IPS-20b (cell line): ENCODE measurements around the gene CCDC192.
A peak's percentile ranks its signal among the peaks of the same experiment; 100 is the strongest.

Source experiments
- H3K27ac ChIP-seq: one replicate; pipeline ENCODE4 v1.5.1; 2013; ENCODE audit warnings: low read length
- H3K27me3 ChIP-seq: 2 replicates; pipeline ENCODE4 v1.6.1; 2013; ENCODE audit warnings: mild to moderate bottlenecking, low read length, inconsistent platforms; ENCODE audit not compliant: insufficient read depth
- H3K36me3 ChIP-seq: 2 replicates; pipeline ENCODE4 v1.6.1; 2013; ENCODE audit warnings: low read depth, mild to moderate bottlenecking, inconsistent platforms, low read length, moderate library complexity; ENCODE audit not compliant: insufficient read depth
- H3K4me1 ChIP-seq: 2 replicates; pipeline ENCODE4 v1.6.1; 2013; ENCODE audit warnings: mild to moderate bottlenecking, control low read depth, inconsistent platforms, low read length, moderate library complexity; ENCODE audit not compliant: insufficient read depth
- H3K4me3 ChIP-seq: 2 replicates; pipeline ENCODE4 v1.5.1; 2013; ENCODE audit warnings: mild to moderate bottlenecking, low read length, inconsistent platforms
- H3K9ac ChIP-seq: 2 replicates; pipeline ENCODE4 v1.6.1; 2013; ENCODE audit warnings: low read depth, mild to moderate bottlenecking, inconsistent platforms, low read length, moderate library complexity
- H3K9me3 ChIP-seq: 2 replicates; pipeline ENCODE4 v1.6.1; 2013; ENCODE audit warnings: mild to moderate bottlenecking, low read depth, low read length, inconsistent platforms; ENCODE audit not compliant: insufficient read depth

The CCDC192 gene

DNA sequence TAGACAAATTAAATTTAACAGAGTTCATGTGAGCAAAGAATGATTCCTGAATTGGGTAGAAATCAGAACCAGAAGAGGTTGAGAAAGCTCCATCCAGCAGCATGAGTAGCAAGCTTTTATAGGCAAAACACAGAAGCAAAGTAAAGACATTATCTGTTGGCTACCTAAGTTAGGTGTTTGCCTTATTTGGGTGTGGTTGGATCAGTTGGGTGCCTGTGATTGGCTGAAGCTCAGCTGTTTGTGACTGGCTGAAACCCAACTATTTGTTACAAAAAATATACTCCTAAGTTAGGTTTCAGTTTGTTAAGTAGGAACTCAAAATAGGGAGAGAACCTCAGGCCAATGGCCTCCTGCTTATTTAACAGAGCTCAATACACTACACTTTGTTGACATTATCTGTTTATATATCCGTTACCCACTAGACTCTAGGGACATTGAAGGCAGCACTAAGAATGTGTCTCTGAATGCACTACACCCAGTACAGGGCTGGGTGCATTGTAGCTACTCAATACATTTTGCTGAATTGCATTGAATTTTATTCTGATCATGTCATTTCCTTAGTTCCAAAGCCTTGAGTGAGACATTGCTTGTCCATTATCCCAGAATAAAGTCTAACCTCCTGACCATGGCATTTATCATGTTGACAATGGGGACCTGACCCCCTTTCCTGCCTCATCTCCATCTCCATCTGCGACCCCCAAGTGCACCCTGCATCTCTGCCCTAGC lies 98.7 kb downstream of the CCDC192 start:
- no peak overlapping the region for H3K27ac ChIP-seq
- H3K4me1 ChIP-seq = 0 out of 2 replicates have a peak, but pooled peaks cover 3% of the 10 kb centered on the region

GRCh38 chr5:127802477-127802865 lies 99.3 kb downstream of the CCDC192 start:
- Histone ChIP-seq H3K9ac (no peak overlapping the region), H3K9me3 (no peaks in the 10 kb centered on the region), H3K27ac (no peak overlapping the region), H3K4me1 (0 out of 2 replicates have a peak, but pooled peaks cover 3% of the 10 kb centered on the region), H3K36me3 (no peaks in the 10 kb centered on the region), H3K4me3 (no peak overlapping the region), H3K27me3 (no peaks in the 10 kb centered on the region)

More for the DNA sequence above, 98.7 kb downstream of the CCDC192 start:
- no peak overlapping the region for H3K4me3 ChIP-seq
- no peaks in the 10 kb centered on the region for H3K27me3 ChIP-seq
- H3K36me3 ChIP-seq = no peaks in the 10 kb centered on the region
- H3K9me3 ChIP-seq = no peaks in the 10 kb centered on the region
- no peak overlapping the region for H3K9ac ChIP-seq

DNA sequence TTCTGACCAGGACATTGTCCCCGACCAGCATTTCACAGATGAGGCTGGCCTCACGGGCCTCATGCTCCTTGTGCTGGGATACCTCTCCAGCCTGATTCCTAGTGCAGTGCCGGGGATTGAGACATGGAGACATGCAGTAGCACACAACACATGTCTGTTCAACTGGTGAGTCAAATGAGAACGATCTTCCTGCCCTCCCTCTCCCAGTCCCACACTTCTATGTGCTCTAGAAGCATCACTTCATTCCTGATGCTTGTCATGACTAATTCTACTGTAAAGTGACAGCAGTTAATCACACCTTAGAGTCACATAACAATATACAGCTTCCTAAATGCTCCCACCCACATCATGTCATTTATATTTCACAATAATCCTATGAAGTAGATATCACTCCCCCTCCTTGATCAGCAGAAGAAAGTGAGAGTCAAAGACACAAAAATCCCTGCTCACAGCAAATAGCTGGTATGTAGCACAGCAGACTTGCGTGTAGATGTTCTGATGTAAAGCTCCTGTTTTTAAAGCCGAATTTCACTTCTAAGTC lies 101.8 kb downstream of the CCDC192 start:
- no peaks in the 10 kb centered on the region for H3K27me3 ChIP-seq
- no peaks in the 10 kb centered on the region for H3K9me3 ChIP-seq
- no peaks in the 10 kb centered on the region for H3K36me3 ChIP-seq
- H3K27ac ChIP-seq = no peak overlapping the region
- H3K4me1 ChIP-seq = peaks cover 8% of the 10 kb centered on the region; the same call in 1 of the 2 replicates
- H3K4me3 ChIP-seq = no peak overlapping the region
- H3K9ac ChIP-seq = no peak overlapping the region

- H3K9ac ChIP-seq = no peak overlapping the region
- H3K4me3 ChIP-seq = no peak overlapping the region
- peaks cover 13% of the 10 kb centered on the region; the same call in 1 of the 2 replicates for H3K4me1 ChIP-seq
- H3K27me3 ChIP-seq = no peaks in the 10 kb centered on the region
- H3K36me3 ChIP-seq = no peaks in the 10 kb centered on the region
- H3K27ac ChIP-seq = no peak overlapping the region
- H3K9me3 ChIP-seq = no peaks in the 10 kb centered on the region
Measured at GRCh38 chr5:127805448-127805847, 102.3 kb downstream of the CCDC192 start.

DNA sequence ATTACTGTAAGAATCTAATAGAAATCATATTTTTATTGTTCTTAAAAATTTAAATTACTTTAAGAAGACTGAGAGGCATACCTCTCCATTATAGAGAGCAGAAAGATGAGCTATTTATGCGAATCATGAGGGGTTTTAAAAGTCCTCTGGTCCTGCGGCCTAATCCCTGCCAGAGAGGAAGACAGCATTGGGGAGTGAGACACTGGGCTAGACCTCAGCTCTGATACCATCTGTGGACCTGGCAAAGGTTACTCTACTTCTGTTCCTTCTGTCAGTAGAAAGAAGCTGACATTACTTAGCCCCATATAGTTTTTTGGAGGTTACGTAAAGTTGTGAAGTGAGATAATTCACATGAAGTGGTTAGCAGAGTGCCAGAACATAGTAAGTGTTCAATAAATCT lies 103.6 kb downstream of the CCDC192 start:
- Histone ChIP-seq H3K9me3 (no peaks in the 10 kb centered on the region), H3K36me3 (no peaks in the 10 kb centered on the region), H3K27me3 (no peaks in the 10 kb centered on the region), H3K4me3 (no peak overlapping the region), H3K27ac (no peak overlapping the region), H3K4me1 (peaks cover 16% of the 10 kb centered on the region; the same call in 1 of the 2 replicates), H3K9ac (no peak overlapping the region)

GRCh38 chr5:127809533-127809932 lies 106.3 kb downstream of the CCDC192 start:
- no peaks in the 10 kb centered on the region for H3K36me3 ChIP-seq
- H3K27me3 ChIP-seq = no peaks in the 10 kb centered on the region
- no peaks in the 10 kb centered on the region for H3K9me3 ChIP-seq
- H3K4me3 ChIP-seq = peak overlapping the region; percentile 17; the same call in 1 of the 2 replicates
- H3K27ac ChIP-seq = no peak overlapping the region
- peaks cover 28% of the 10 kb centered on the region; the same call in 1 of the 2 replicates for H3K4me1 ChIP-seq
- H3K9ac ChIP-seq = no peak overlapping the region

GRCh38 chr5:127810017-127810416 lies 106.8 kb downstream of the CCDC192 start:
- H3K9ac ChIP-seq = no peak overlapping the region
- H3K4me1 ChIP-seq = peaks cover 28% of the 10 kb centered on the region; the same call in 1 of the 2 replicates
- no peak overlapping the region for H3K27ac ChIP-seq
- H3K4me3 ChIP-seq = peak overlapping the region; percentile 17; the same call in 1 of the 2 replicates
- no peaks in the 10 kb centered on the region for H3K36me3 ChIP-seq
- H3K9me3 ChIP-seq = no peaks in the 10 kb centered on the region
- no peaks in the 10 kb centered on the region for H3K27me3 ChIP-seq

GRCh38 chr5:127810707-127811490 lies 107.7 kb downstream of the CCDC192 start:
- Histone ChIP-seq H3K36me3 (no peaks in the 10 kb centered on the region), H3K27me3 (no peaks in the 10 kb centered on the region), H3K27ac (no peak overlapping the region), H3K4me1 (peaks cover 28% of the 10 kb centered on the region; the same call in 1 of the 2 replicates), H3K9ac (no peak overlapping the region), H3K9me3 (no peaks in the 10 kb centered on the region), H3K4me3 (no peak overlapping the region)

- 0 out of 2 replicates have a peak overlapping the region, but pooled peaks have one; percentile 6 for H3K9ac ChIP-seq
- no peaks in the 10 kb centered on the region for H3K9me3 ChIP-seq
- no peak overlapping the region for H3K27ac ChIP-seq
- no peaks in the 10 kb centered on the region for H3K27me3 ChIP-seq
- H3K36me3 ChIP-seq = no peaks in the 10 kb centered on the region
- H3K4me1 ChIP-seq = peaks cover 28% of the 10 kb centered on the region; the same call in 1 of the 2 replicates
- no peak overlapping the region for H3K4me3 ChIP-seq
Measured at GRCh38 chr5:127812570-127812969, 109.4 kb downstream of the CCDC192 start.

- Histone ChIP-seq H3K9ac (no peak overlapping the region), H3K9me3 (no peaks in the 10 kb centered on the region), H3K4me3 (no peak overlapping the region), H3K4me1 (peaks cover 28% of the 10 kb centered on the region; the same call in 1 of the 2 replicates), H3K36me3 (no peaks in the 10 kb centered on the region), H3K27me3 (no peaks in the 10 kb centered on the region), H3K27ac (no peak overlapping the region)
Measured at GRCh38 chr5:127813633-127814587, 110.7 kb downstream of the CCDC192 start.

- H3K9me3 ChIP-seq = no peaks in the 10 kb centered on the region
- H3K4me3 ChIP-seq = no peak overlapping the region
- H3K9ac ChIP-seq = no peak overlapping the region
- no peaks in the 10 kb centered on the region for H3K27me3 ChIP-seq
- no peak overlapping the region for H3K27ac ChIP-seq
- no peaks in the 10 kb centered on the region for H3K36me3 ChIP-seq
- peaks cover 24% of the 10 kb centered on the region; the same call in 1 of the 2 replicates for H3K4me1 ChIP-seq
Measured at GRCh38 chr5:127814588-127814973, 111.4 kb downstream of the CCDC192 start.
